Measurements from ENCODE around the gene DPEP1.
"Not testable (repeated sequence)": the region's sequence is repeated elsewhere in the genome, so short reads cannot be mapped to it uniquely, and the experiment has no call there.

The DPEP1 gene

DNA sequence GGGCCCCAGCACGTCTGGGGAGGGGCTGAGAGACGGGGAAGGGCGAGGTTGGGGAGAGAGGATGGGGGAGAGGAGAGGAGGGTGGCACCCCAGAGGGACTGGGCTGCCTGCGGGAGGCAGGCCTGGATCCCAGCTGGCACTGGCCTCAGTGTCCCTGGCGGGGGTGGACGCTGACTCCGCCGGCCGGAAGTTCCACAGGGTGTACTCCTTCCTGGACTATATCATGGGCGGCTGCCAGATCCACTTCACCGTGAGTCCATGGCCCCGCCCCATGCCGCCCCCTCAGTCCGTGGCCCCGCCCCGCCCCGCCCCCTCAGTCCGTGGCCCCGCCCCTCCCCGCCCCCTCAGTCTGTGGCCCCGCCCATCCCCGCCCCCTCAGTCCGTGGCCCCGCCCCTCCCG, 26.6 kb upstream of the DPEP1 start:
- Histone ChIP-seq H3K27ac (no peak overlapping the region), H3K79me2 (no peaks in the 10 kb centered on the region), H3K9me3 (ENCODE audit: control insufficient read depth, low read length) (no peaks in the 10 kb centered on the region), H3K36me3 (ENCODE audit: control insufficient read depth, insufficient read depth, low read length) (no peaks in the 10 kb centered on the region), H3K9ac (no peak overlapping the region), H3K27me3 (ENCODE audit: control insufficient read depth, insufficient read depth, low read length) (no peaks in the 10 kb centered on the region), H2AFZ (no peak overlapping the region), H3K4me2 (ENCODE audit: low read length) (no peak overlapping the region), H3K4me3 (ENCODE audit: low read depth, low read length) (no peak overlapping the region), H3K4me1 (no peaks in the 10 kb centered on the region)
- TF ChIP-seq, protein P1, sequence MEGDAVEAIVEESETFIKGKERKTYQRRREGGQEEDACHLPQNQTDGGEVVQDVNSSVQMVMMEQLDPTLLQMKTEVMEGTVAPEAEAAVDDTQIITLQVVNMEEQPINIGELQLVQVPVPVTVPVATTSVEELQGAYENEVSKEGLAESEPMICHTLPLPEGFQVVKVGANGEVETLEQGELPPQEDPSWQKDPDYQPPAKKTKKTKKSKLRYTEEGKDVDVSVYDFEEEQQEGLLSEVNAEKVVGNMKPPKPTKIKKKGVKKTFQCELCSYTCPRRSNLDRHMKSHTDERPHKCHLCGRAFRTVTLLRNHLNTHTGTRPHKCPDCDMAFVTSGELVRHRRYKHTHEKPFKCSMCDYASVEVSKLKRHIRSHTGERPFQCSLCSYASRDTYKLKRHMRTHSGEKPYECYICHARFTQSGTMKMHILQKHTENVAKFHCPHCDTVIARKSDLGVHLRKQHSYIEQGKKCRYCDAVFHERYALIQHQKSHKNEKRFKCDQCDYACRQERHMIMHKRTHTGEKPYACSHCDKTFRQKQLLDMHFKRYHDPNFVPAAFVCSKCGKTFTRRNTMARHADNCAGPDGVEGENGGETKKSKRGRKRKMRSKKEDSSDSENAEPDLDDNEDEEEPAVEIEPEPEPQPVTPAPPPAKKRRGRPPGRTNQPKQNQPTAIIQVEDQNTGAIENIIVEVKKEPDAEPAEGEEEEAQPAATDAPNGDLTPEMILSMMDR (IDR thresholded peaks at IDR 0.05) = no peak

DNA sequence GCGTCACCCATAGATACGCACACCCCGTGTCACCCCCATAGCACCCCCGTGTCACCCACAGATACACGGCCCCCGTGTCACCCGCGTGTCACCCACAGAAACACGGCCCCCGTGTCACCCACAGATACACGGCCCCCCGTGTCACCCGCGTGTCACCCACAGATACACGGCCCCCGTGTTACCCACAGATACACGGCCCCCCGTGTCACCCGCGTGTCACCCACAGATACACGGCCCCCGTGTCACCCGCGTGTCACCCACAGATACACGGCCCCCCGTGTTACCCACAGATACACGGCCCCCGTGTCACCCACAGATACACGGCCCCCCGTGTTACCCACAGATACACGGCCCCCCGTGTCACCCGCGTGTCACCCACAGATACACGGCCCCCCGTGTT, 25.8 kb upstream of the DPEP1 start:
- H3K27me3 ChIP-seq (ENCODE audit: control insufficient read depth, insufficient read depth, low read length); H3K9me3 ChIP-seq (ENCODE audit: control insufficient read depth, low read length); H3K4me2 ChIP-seq (ENCODE audit: low read length); H3K36me3 ChIP-seq (ENCODE audit: control insufficient read depth, insufficient read depth, low read length); H3K4me3 ChIP-seq (ENCODE audit: low read depth, low read length); H3K9ac ChIP-seq; H3K79me2 ChIP-seq; H3K4me1 ChIP-seq; H2AFZ ChIP-seq; H3K27ac ChIP-seq: not testable (repeated sequence)

DNA sequence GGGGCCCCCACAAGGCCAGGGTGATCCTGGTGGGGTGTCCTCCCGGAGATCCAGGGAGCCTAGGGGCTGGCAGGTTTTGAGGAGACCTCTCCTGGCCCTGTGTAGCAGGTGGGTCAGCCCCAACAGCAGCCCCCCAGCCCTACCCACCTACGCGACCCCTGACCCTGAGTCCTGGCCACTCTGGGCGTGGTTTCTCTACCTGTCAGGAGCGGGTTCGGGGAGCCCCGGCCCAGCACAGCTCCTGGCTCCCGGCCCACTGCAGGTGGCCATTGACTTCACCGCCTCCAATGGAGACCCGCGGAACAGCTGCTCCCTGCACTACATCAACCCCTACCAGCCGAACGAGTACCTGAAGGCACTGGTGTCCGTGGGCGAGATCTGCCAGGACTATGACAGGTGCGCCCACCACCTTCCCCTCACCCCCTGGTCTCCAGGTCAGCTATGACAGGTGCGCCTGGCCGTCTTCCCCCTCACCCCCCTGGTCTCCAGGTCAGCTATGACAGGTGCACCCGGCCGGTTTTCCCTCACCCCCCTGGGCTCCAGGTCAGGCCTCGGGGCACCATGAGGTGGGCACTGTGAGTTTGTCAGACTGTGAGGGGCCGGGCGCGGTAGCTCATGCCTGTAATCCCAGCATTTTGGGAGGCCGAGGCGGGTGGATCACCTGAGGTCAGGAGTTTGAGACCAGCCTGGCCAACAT, 24.9 kb upstream of the DPEP1 start:
- Histone ChIP-seq H3K4me2 (ENCODE audit: low read length) (no peak overlapping the region), H3K27ac (no peak overlapping the region), H2AFZ (no peak overlapping the region), H3K9me3 (ENCODE audit: control insufficient read depth, low read length) (no peaks in the 10 kb centered on the region), H3K27me3 (ENCODE audit: control insufficient read depth, insufficient read depth, low read length) (no peaks in the 10 kb centered on the region), H3K36me3 (ENCODE audit: control insufficient read depth, insufficient read depth, low read length) (no peaks in the 10 kb centered on the region), H3K79me2 (no peaks in the 10 kb centered on the region), H3K9ac (no peak overlapping the region), H3K4me1 (no peaks in the 10 kb centered on the region), H3K4me3 (ENCODE audit: low read depth, low read length) (no peak overlapping the region)
- TF ChIP-seq, protein P1 (IDR thresholded peaks at IDR 0.05) = no peak

DNA sequence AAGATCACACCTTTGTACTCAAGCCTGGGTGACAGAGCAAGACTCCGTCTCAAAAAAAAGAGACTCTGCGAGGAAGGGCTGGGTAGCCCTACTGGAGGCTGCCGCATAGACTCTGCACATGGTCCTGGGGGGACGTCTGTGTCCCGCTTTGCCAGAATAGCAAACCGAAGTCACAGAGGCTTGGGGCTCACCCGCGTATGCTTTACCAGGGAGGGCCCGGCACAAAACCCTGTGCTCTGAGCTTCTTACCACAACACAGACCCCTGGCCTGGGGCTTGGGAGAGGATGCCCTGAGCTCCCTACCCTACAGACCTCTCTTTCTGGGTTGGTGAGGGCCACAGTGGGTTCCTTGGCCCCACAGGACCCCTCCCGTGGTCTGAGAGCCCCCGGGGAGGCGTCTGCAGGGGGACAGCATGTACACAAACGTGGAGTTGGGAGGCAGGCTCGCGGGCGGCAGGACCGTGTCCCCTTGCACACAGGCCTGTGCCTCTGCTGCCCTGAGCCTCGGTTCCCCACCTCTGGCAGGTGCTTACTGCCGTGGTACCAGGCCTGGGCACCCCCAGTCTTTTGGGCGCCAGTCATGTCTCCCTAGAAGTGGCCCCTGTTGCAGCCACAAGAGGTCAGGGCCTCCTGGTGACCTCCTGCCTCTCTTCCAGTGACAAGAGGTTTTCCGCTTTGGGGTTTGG, 24.1 kb upstream of the DPEP1 start:
- Histone ChIP-seq H3K36me3 (ENCODE audit: control insufficient read depth, insufficient read depth, low read length) (no peaks in the 10 kb centered on the region), H3K79me2 (no peaks in the 10 kb centered on the region), H3K4me2 (ENCODE audit: low read length) (no peak overlapping the region), H2AFZ (no peak overlapping the region), H3K9ac (no peak overlapping the region), H3K4me3 (ENCODE audit: low read depth, low read length) (no peak overlapping the region), H3K4me1 (no peaks in the 10 kb centered on the region), H3K27ac (no peak overlapping the region), H3K9me3 (ENCODE audit: control insufficient read depth, low read length) (no peaks in the 10 kb centered on the region), H3K27me3 (ENCODE audit: control insufficient read depth, insufficient read depth, low read length) (no peaks in the 10 kb centered on the region)
- TF ChIP-seq, protein P1 (IDR thresholded peaks at IDR 0.05) = no peak

DNA sequence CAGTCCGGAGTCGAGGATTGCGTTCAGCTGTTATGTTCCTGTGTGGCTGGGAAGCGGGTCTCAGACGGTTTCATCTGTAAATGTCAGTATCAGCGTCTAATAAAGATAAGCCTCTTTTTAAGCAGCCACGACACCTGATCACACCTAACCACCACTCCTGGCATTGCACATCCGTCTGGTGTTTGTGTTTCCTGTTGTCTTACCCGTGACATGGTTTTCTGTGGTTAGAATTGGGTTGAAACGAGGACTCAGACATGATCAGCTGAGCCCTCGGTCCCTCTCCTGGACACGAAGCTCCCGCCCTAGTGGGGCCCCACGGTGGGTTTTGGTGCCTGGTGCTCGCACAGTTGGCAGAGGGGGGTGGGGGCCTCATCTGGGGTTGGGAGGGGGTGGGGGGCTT, 19.6 kb upstream of the DPEP1 start:
- no peaks in the 10 kb centered on the region for H3K36me3 ChIP-seq (ENCODE audit: control insufficient read depth, insufficient read depth, low read length)
- TF ChIP-seq, protein P1 (IDR thresholded peaks at IDR 0.05) = no peak

More for the DNA sequence above, 19.6 kb upstream of the DPEP1 start:
- no peak overlapping the region for H3K9ac ChIP-seq
- no peaks in the 10 kb centered on the region for H3K79me2 ChIP-seq
- no peak overlapping the region for H2AFZ ChIP-seq
- H3K9me3 ChIP-seq (ENCODE audit: control insufficient read depth, low read length) = no peaks in the 10 kb centered on the region
- H3K4me3 ChIP-seq (ENCODE audit: low read depth, low read length) = no peak overlapping the region
- H3K27me3 ChIP-seq (ENCODE audit: control insufficient read depth, insufficient read depth, low read length) = no peaks in the 10 kb centered on the region
- H3K4me2 ChIP-seq (ENCODE audit: low read length) = no peak overlapping the region
- no peaks in the 10 kb centered on the region for H3K4me1 ChIP-seq
- H3K27ac ChIP-seq = no peak overlapping the region

Measured in parathyroid adenoma (tissue), 2 donors.